ENCODE results near the gene TEAD4. TPM values are rescaled to one million over a fixed set of nuclear protein-coding genes. Genes with fewer than 3 reads are reported as not detected.

TEAD4 gene
- total RNA-seq, 1 experiment from 2014 or later, result 127 TPM

DNA sequence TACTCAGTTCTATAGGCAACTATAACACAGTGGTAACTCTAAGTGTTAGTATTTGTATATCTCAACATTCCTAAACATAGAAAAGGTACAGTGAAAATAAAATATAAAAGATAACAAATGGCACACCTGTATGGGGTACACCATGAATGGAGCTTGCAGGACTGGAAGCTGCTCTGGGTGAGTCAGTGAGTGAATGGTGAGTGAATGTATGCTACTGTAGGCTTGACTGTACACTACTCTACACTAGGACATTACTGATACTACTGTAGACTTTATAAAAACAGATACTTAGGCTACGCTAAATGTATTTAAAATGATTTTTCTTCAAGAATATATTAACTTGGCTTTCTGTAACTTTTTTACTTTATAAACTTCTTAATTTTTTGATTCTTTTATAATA, 25.5 kb downstream of the TEAD4 start:
- peaks cover 6% of the 10 kb centered on the region for H3K79me1 ChIP-seq (ENCODE audit: insufficient read depth, low read depth, low read length, poor library complexity, severe bottlenecking)
- no peak overlapping the region for H4K5ac ChIP-seq (ENCODE audit: insufficient read length, low read depth, low read length)
- H3K27me3 Mint-ChIP-seq (ENCODE audit: low read depth), result no peaks in the 10 kb centered on the region
- no peak overlapping the region for H2AFZ ChIP-seq (ENCODE audit: low read length)
- TF ChIP-seq, protein P1, sequence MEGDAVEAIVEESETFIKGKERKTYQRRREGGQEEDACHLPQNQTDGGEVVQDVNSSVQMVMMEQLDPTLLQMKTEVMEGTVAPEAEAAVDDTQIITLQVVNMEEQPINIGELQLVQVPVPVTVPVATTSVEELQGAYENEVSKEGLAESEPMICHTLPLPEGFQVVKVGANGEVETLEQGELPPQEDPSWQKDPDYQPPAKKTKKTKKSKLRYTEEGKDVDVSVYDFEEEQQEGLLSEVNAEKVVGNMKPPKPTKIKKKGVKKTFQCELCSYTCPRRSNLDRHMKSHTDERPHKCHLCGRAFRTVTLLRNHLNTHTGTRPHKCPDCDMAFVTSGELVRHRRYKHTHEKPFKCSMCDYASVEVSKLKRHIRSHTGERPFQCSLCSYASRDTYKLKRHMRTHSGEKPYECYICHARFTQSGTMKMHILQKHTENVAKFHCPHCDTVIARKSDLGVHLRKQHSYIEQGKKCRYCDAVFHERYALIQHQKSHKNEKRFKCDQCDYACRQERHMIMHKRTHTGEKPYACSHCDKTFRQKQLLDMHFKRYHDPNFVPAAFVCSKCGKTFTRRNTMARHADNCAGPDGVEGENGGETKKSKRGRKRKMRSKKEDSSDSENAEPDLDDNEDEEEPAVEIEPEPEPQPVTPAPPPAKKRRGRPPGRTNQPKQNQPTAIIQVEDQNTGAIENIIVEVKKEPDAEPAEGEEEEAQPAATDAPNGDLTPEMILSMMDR (conservative IDR thresholded peaks at IDR 0.05), result no peak
- H2BK120ac ChIP-seq (ENCODE audit: low read depth, low read length, poor library complexity, severe bottlenecking), result no peak overlapping the region
- no peaks in the 10 kb centered on the region for H3K9me3 ChIP-seq (ENCODE audit: control insufficient read depth, low read depth, low read length)
- no peak overlapping the region for H4K8ac ChIP-seq (replicated peaks; ENCODE audit: insufficient read length, low read depth, low read length)
- peaks cover 3% of the 10 kb centered on the region for H4K20me1 ChIP-seq (ENCODE audit: control insufficient read depth, insufficient read depth, insufficient read length)
- H2BK20ac ChIP-seq (ENCODE audit: low read depth, low read length, poor library complexity, severe bottlenecking), result no peak overlapping the region
- no peak overlapping the region for H3K27ac Mint-ChIP-seq
- H2AK5ac ChIP-seq (ENCODE audit: insufficient read length, low read length), result no peak overlapping the region
- H3K23ac ChIP-seq (ENCODE audit: insufficient read length, low read depth, low read length), result no peak overlapping the region
- no peak overlapping the region for H3K56ac ChIP-seq (ENCODE audit: insufficient read length, low read depth, low read length)
- H3K27ac ChIP-seq (ENCODE audit: insufficient read length, low read depth, low read length), result no peak overlapping the region
- H2BK15ac ChIP-seq (ENCODE audit: low read depth, low read length), result no peak overlapping the region
- no peak overlapping the region for H2BK5ac ChIP-seq (ENCODE audit: insufficient read length, low read length)
- no peak overlapping the region for H3K9ac ChIP-seq (ENCODE audit: extremely low read depth, insufficient read length, low read length)
- peaks cover 4 to 15% of the 10 kb centered on the region in 2 experiments for H3K4me1 Mint-ChIP-seq
- H3K79me2 ChIP-seq (ENCODE audit: insufficient read depth, low read length), result peaks cover 22% of the 10 kb centered on the region; the same call in 1 of the 2 replicates
- H3K9me3 Mint-ChIP-seq, result peaks cover 2 to 10% of the 10 kb centered on the region in 2 experiments
- H2BK12ac ChIP-seq (ENCODE audit: insufficient read length, low read depth, low read length), result no peak overlapping the region
- peaks cover 24 to 45% (median 26%) of the 10 kb centered on the region in 3 experiments for H3K36me3 Mint-ChIP-seq (ENCODE audit: insufficient read depth in 1 of 3, low read depth in 3 of 3)
- H3K14ac ChIP-seq (ENCODE audit: insufficient read depth, low read length), result no peak overlapping the region
- no peaks in the 10 kb centered on the region for H3K23me2 ChIP-seq (ENCODE audit: insufficient read length, low read depth, low read length, poor library complexity, severe bottlenecking)
- no peak overlapping the region for H4K91ac ChIP-seq (ENCODE audit: insufficient read length, low read depth, low read length)
- no peak overlapping the region for H3K4me3 Mint-ChIP-seq
- DNase-seq, result no peak
- no peaks in the 10 kb centered on the region for H3K4me1 ChIP-seq (ENCODE audit: insufficient read depth, low read length)
- H3K4me2 ChIP-seq (ENCODE audit: insufficient read depth, insufficient read length, low read length), result no peak overlapping the region
- no peak overlapping the region for H3T11ph ChIP-seq (ENCODE audit: low read length)
- H3K18ac ChIP-seq (ENCODE audit: insufficient read length, low read depth, low read length), result no peak overlapping the region
- no peak overlapping the region for H3K4ac ChIP-seq (ENCODE audit: low read depth, low read length)
- no CpG with 5 or more reads among the region's 1 CpG for WGBS (ENCODE audit: extremely low coverage, insufficient read length, low lambda C conversion rate)
- H3K27me3 ChIP-seq (ENCODE audit: insufficient read depth, low read length), result no peaks in the 10 kb centered on the region
